Endothelial cell of umbilical vein (primary cell): ENCODE data around the gene CD40. TPM values are rescaled to one million over a fixed set of nuclear protein-coding genes. Genes with fewer than 3 reads are reported as not detected.

Experiments
- BruUV-seq: library from RNA; stranded (reverse); fragments of 400-500 nt; replicated peaks from 2 replicates; lab custom pipeline; 2021; lab: Mats Ljungman, UMichigan
- CTCF ChIA-PET: fragments of 300-600, 350-600 bp; sonication (Branson Sonifier 250); formaldehyde crosslinking; loops from one replicate; lab custom pipeline; 2021; ENCODE audit warnings: antibody characterized with exemption, inconsistent platforms; lab: Charles Lee
- POLR2A ChIA-PET: fragments of 300-600, 350-600 bp; sonication (Branson Sonifier 250); formaldehyde crosslinking; loops from one replicate; lab custom pipeline; 2021; ENCODE audit warnings: antibody characterized with exemption, inconsistent platforms; lab: Charles Lee
- DNase-seq: peaks from one replicate; pipeline ENCODE4 v3.0.0-alpha.2; 2011; ENCODE audit warnings: low read depth, low spot score
- FAIRE-seq: peaks from 2 replicates; lab custom pipeline; 2011; peaks lifted over from hg19 to GRCh38; lab: Jason Lieb, UNC
- H2AFZ ChIP-seq: 2 replicates; pipeline ENCODE4 v1.6.0; 2012; ENCODE audit warnings: low read depth, low read length, control low read depth, inconsistent platforms
- H3K27ac ChIP-seq: 2 replicates; pipeline ENCODE4 v1.5.1; 2011; ENCODE audit warnings: low read depth, mild to moderate bottlenecking, control low read depth, low read length, moderate library complexity; ENCODE audit not compliant: insufficient read depth
- H3K27me3 ChIP-seq, 2 experiments: 2 replicates each; pipeline versions ENCODE4 v1.6.0 to v1.6.1; 2011; ENCODE audit warnings: low read length in 2 of 2, mixed read lengths in 1 of 2; ENCODE audit not compliant: control insufficient read depth in 2 of 2, insufficient read depth in 2 of 2
- H3K36me3 ChIP-seq, 2 experiments: 2 replicates in 1 of 2; 3 replicates in 1 of 2; pipeline ENCODE4 v1.5.1; 2011; ENCODE audit warnings: low read length in 2 of 2, mild to moderate bottlenecking in 1 of 2, moderate library complexity in 1 of 2; ENCODE audit not compliant: control insufficient read depth in 2 of 2, insufficient read depth in 2 of 2; ENCODE audit errors: extremely low read depth in 1 of 2
- H3K4me1 ChIP-seq: 3 replicates; pipeline ENCODE4 v1.5.1; 2011; ENCODE audit warnings: mild to moderate bottlenecking, low read length; ENCODE audit not compliant: control insufficient read depth, insufficient read depth; ENCODE audit errors: extremely low read depth
- H3K4me2 ChIP-seq: 2 replicates; pipeline ENCODE4 v1.6.1; 2011; ENCODE audit warnings: low read length, control low read depth, mixed read lengths; ENCODE audit not compliant: insufficient read depth
- H3K4me3 ChIP-seq, 3 experiments: fragments of 200-600 bp in 1 of 3; sonication (generic), shearing (Covaris generic) in 1 of 3; replicated peaks in 1 of 3; 2 replicates each; pipeline ENCODE4 v1.5.1; 2011 to 2016; ENCODE audit warnings: control low read depth in 3 of 3, low read length in 3 of 3, mild to moderate bottlenecking in 2 of 3, inconsistent platforms in 1 of 3, low read depth in 1 of 3, moderate library complexity in 1 of 3; ENCODE audit not compliant: insufficient read depth in 1 of 3
- H3K79me2 ChIP-seq: 2 replicates; pipeline ENCODE4 v1.6.0; 2012; ENCODE audit warnings: low read length, inconsistent platforms; ENCODE audit not compliant: control insufficient read depth, insufficient read depth
- H3K9ac ChIP-seq: replicated peaks from 2 replicates; pipeline ENCODE3; 2011; ENCODE audit warnings: low read length, control low read depth; ENCODE audit not compliant: insufficient read depth; ENCODE audit errors: extremely low read depth
- H3K9me1 ChIP-seq: replicated peaks from 3 replicates; pipeline ENCODE4 v1.6.0; 2011; ENCODE audit warnings: mild to moderate bottlenecking, low read length; ENCODE audit not compliant: control insufficient read depth, insufficient read depth; ENCODE audit errors: extremely low read depth
- H3K9me3 ChIP-seq: replicated peaks from 2 replicates; pipeline ENCODE4 v1.5.1; 2012; ENCODE audit warnings: low read length, inconsistent platforms; ENCODE audit not compliant: control insufficient read depth, insufficient read depth
- H4K20me1 ChIP-seq: replicated peaks from 2 replicates; pipeline ENCODE3; 2011; ENCODE audit warnings: mild to moderate bottlenecking, low read length; ENCODE audit not compliant: control insufficient read depth, insufficient read depth; ENCODE audit errors: extremely low read depth
- EZH2 ChIP-seq: IDR thresholded peaks from 2 replicates; pipeline ENCODE4 v1.6.1; 2012; ENCODE audit warnings: borderline replicate concordance, low read depth, mild to moderate bottlenecking, moderate library complexity, low read length, inconsistent platforms; ENCODE audit not compliant: severe bottlenecking
- FOS ChIP-seq: IDR thresholded peaks from 2 replicates; pipeline ENCODE4 v1.6.1; 2011; ENCODE audit warnings: mild to moderate bottlenecking, low read length, moderate library complexity, borderline replicate concordance; ENCODE audit not compliant: insufficient read depth
- GATA2 ChIP-seq: IDR thresholded peaks from 2 replicates; pipeline ENCODE4 v1.7.0; 2011; ENCODE audit warnings: low read depth, mild to moderate bottlenecking, moderate library complexity, mixed read lengths, low read length; ENCODE audit not compliant: insufficient read length, insufficient read depth
- JUN ChIP-seq: IDR thresholded peaks from 2 replicates; pipeline ENCODE4 v1.6.1; 2011; ENCODE audit warnings: borderline replicate concordance, low read depth; ENCODE audit not compliant: insufficient read length, insufficient read depth
- MYC ChIP-seq: IDR thresholded peaks from one replicate; pipeline ENCODE4 v1.6.1; 2011; ENCODE audit warnings: mild to moderate bottlenecking, low read depth, low read length
- POLR2A ChIP-seq: IDR thresholded peaks from 2 replicates; pipeline ENCODE4 v1.6.1; 2012; ENCODE audit warnings: low read depth, mild to moderate bottlenecking, control low read depth, low read length
- POLR2AphosphoS5 ChIP-seq: IDR thresholded peaks from 2 replicates; pipeline ENCODE4 v1.6.1; 2012; ENCODE audit warnings: low read depth, mild to moderate bottlenecking, control low read depth, low read length, moderate library complexity; ENCODE audit not compliant: insufficient read depth
- dilution Hi-C: fragments of 300-500 bp; cut with MboI; formaldehyde crosslinking; loops from one replicate; pipeline ENCODE4 v1.15.0; 2019; ENCODE audit warnings: low sequenced_read_pairs; ENCODE audit not compliant: extremely low pct_ligation_motif_present
- intact Hi-C: fragments of 100-400 bp; cut with micrococcal nuclease; formaldehyde crosslinking; loops from one replicate; pipeline ENCODE4 v1.10.0; 2022
- polyA plus RNA-seq, 4 experiments: library from polyadenylated mRNA; depleted of rRNA in 3 of 4; stranded (reverse) in 3 of 4; unstranded in 1 of 4; fragments of >200 nt; gene quantifications; 2 replicates each; pipeline versions ENCODE4 v1.2.1 to v1.2.3, GENCODE V29; 2011 to 2012; ENCODE audit warnings: missing spikeins in 1 of 4
- total RNA-seq: library from RNA; stranded (reverse); gene quantifications from 2 replicates; pipeline ENCODE4 v1.2.3, GENCODE V29; 2021
- TF ChIP-seq, protein P1 (sequence below): IDR thresholded peaks from 2 replicates; pipeline ENCODE4 v1.6.1; 2011; ENCODE audit not compliant: insufficient read depth, insufficient read length
- TF ChIP-seq, protein P2 (sequence below), 2 donors: IDR thresholded peaks; 1 replicate in 1 of 2; 2 replicates in 1 of 2; pipeline ENCODE4 v1.5.1; 2011; ENCODE audit warnings: low read length in 2 of 2, mild to moderate bottlenecking in 2 of 2, moderate library complexity in 2 of 2, control low read depth in 1 of 2, inconsistent platforms in 1 of 2, low read depth in 1 of 2; ENCODE audit not compliant: insufficient read depth in 1 of 2; ENCODE audit errors: extremely low read depth in 1 of 2

CD40 gene
- total and polyA plus RNA-seq, 2 donors (not counting 3 experiments of a cell fraction or from before 2014, with no cell fraction given) = 36.6 to 38.3 TPM

DNA sequence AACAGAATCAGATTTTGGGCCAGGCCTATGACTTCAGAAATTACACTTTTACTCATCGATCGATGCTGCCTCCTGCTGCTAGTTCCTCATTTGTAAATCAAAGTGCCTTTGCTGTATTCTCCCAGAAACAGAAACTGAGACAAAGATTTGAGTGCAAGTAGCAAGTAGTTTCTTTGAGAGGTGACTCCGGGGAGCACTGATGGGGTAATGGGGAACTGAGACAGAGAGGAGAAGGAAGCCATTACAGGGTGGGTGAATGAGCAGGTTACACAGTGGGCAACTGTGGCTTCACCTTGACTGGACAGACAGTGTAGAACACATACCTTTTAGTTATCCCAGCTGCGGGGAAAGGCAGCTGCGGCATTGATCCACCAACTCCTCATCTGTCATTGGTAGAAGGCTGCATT, 9.7 kb upstream of the CD40 start:
- H4K20me1 ChIP-seq = no peaks in the 10 kb centered on the region
- POLR2A ChIA-PET = no interaction called here
- dilution Hi-C loops (no loop called here), intact Hi-C loops (no loop called here)
- FAIRE-seq = no peak
- CTCF ChIA-PET = interaction anchor here (1.0 to 2.2 kb wide), 2 partner anchors 15 to 20 kb away, joined by 3 to 5 read pairs; no protein-coding TSS in a partner anchor
- peaks cover 22 to 36% of the 10 kb centered on the region in 2 experiments for H3K27me3 ChIP-seq
- no peak for TF ChIP-seq POLR2AphosphoS5
- TF ChIP-seq EZH2 = no peak
- TF ChIP-seq FOS = no peak
- no peak for TF ChIP-seq MYC
- no peak for TF ChIP-seq POLR2A
- no peak for DNase-seq
- no peaks in the 10 kb centered on the region for H3K36me3 ChIP-seq
- no peaks in the 10 kb centered on the region for H3K4me1 ChIP-seq
- no peak overlapping the region for H2AFZ ChIP-seq
- no peak overlapping the region for H3K4me3 ChIP-seq
- H3K9me3 ChIP-seq = no peaks in the 10 kb centered on the region
- no peaks in the 10 kb centered on the region for H3K79me2 ChIP-seq
- no TSS peak for BruUV-seq
- H3K27ac ChIP-seq = no peak overlapping the region
- H3K9ac ChIP-seq = no peak overlapping the region
- H3K4me2 ChIP-seq = no peak overlapping the region
- H3K9me1 ChIP-seq = no peaks in the 10 kb centered on the region

DNA sequence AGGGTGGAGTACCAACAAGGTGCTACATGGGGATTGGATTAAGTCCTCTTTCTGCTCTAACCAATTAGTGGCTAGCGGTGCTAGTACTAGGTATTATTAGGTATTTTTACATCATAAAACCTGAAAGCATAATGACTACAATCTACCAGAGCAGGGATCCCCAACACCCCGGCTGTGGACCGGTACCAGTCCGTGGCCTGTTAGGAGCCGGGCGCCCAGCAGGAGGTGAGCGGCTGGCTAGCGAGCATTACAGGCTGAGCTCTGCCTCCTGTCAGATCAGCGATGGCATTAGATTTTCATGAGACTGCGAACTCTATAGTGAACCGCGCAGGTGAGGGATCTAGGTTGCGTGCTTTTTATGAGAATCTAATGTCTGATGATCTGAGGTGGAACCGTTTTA, 9.1 kb upstream of the CD40 start:
- Histone ChIP-seq H4K20me1 (no peaks in the 10 kb centered on the region), H3K4me3 (no peak overlapping the region), H3K9me3 (no peaks in the 10 kb centered on the region), H3K9me1 (no peaks in the 10 kb centered on the region), H3K79me2 (no peaks in the 10 kb centered on the region), H3K27ac (no peak overlapping the region), H3K4me2 (no peak overlapping the region), H3K9ac (no peak overlapping the region), H3K36me3 (no peaks in the 10 kb centered on the region), H3K27me3 (peaks cover 24 to 36% of the 10 kb centered on the region in 2 experiments), H3K4me1 (no peaks in the 10 kb centered on the region), H2AFZ (no peak overlapping the region)
- intact Hi-C loops (no loop called here), dilution Hi-C loops (no loop called here)
- POLR2A ChIA-PET = no interaction called here
- FAIRE-seq = no peak
- TF ChIP-seq JUN (no peak), EZH2 (no peak), FOS (no peak), POLR2A (no peak), POLR2AphosphoS5 (no peak), MYC (no peak), GATA2 (no peak)
- TF ChIP-seq, protein P1, sequence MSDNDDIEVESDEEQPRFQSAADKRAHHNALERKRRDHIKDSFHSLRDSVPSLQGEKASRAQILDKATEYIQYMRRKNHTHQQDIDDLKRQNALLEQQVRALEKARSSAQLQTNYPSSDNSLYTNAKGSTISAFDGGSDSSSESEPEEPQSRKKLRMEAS = no peak
- TF ChIP-seq, protein P2, sequence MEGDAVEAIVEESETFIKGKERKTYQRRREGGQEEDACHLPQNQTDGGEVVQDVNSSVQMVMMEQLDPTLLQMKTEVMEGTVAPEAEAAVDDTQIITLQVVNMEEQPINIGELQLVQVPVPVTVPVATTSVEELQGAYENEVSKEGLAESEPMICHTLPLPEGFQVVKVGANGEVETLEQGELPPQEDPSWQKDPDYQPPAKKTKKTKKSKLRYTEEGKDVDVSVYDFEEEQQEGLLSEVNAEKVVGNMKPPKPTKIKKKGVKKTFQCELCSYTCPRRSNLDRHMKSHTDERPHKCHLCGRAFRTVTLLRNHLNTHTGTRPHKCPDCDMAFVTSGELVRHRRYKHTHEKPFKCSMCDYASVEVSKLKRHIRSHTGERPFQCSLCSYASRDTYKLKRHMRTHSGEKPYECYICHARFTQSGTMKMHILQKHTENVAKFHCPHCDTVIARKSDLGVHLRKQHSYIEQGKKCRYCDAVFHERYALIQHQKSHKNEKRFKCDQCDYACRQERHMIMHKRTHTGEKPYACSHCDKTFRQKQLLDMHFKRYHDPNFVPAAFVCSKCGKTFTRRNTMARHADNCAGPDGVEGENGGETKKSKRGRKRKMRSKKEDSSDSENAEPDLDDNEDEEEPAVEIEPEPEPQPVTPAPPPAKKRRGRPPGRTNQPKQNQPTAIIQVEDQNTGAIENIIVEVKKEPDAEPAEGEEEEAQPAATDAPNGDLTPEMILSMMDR (IDR thresholded peaks at IDR 0.05; ENCODE audit: extremely low read depth in 1 of 2, insufficient read depth in 1 of 2, low read depth in 1 of 2, low read length in 2 of 2) = no peak
- CTCF ChIA-PET = interaction anchor here (1.0 to 2.2 kb wide), 2 partner anchors 15 to 19 kb away, joined by 3 to 5 read pairs; no protein-coding TSS in a partner anchor
- no peak for DNase-seq
- no TSS peak for BruUV-seq
